Karpas-422 (cell line): ENCODE measurements around the gene NPW. TPM values are rescaled to one million over a fixed set of nuclear protein-coding genes. Genes with fewer than 3 reads are reported as not detected.

Experiments used
- DNase-seq: peaks from one replicate; pipeline ENCODE4 v3.0.0-alpha.2; 2015
- H2AFZ ChIP-seq: fragments of 200-600 bp; sonication (generic); 2 replicates; pipeline ENCODE4 v1.6.1; 2014; ENCODE audit warnings: antibody characterized with exemption, low read length, mixed read lengths
- H3K27ac ChIP-seq: fragments of 200-600 bp; sonication (generic); 2 replicates; pipeline ENCODE4 v1.5.1; 2014; ENCODE audit warnings: mild to moderate bottlenecking, low read length, moderate library complexity
- H3K27me3 ChIP-seq: fragments of 200-600 bp; sonication (generic); 2 replicates; pipeline ENCODE4 v1.6.1; 2014; ENCODE audit warnings: low read length, mixed read lengths
- H3K36me3 ChIP-seq: fragments of 200-600 bp; sonication (generic); 2 replicates; pipeline ENCODE4 v1.6.1; 2014; ENCODE audit warnings: low read length, mixed read lengths; ENCODE audit not compliant: insufficient read depth
- H3K4me1 ChIP-seq: fragments of 200-600 bp; sonication (generic); 2 replicates; pipeline ENCODE4 v1.6.1; 2014; ENCODE audit warnings: mild to moderate bottlenecking, low read length, mixed read lengths
- H3K4me2 ChIP-seq: fragments of 200-600 bp; sonication (generic); 2 replicates; pipeline ENCODE4 v1.6.1; 2014; ENCODE audit warnings: low read length, low read depth, mild to moderate bottlenecking; ENCODE audit not compliant: poor library complexity, severe bottlenecking
- H3K4me3 ChIP-seq: fragments of 200-600 bp; sonication (generic); 2 replicates; pipeline ENCODE4 v1.5.1; 2014; ENCODE audit warnings: mild to moderate bottlenecking, antibody characterized with exemption, low read length, mixed read lengths
- H3K79me2 ChIP-seq: fragments of 200-600 bp; sonication (generic); 2 replicates; pipeline ENCODE4 v1.6.1; 2014; ENCODE audit warnings: mild to moderate bottlenecking, low read length, mixed read lengths
- H3K9ac ChIP-seq: fragments of 200-600 bp; sonication (generic); 2 replicates; pipeline ENCODE4 v1.6.0; 2014; ENCODE audit warnings: low read length
- H3K9me2 ChIP-seq: fragments of 200-600 bp; sonication (generic), shearing (Covaris generic); replicated peaks from 2 replicates; pipeline ENCODE4 v1.6.0; 2014; ENCODE audit warnings: mild to moderate bottlenecking, low read length, moderate library complexity; ENCODE audit not compliant: insufficient read depth
- H3K9me3 ChIP-seq: fragments of 300-700, 200-600 bp; sonication (generic); 2 replicates; pipeline ENCODE4 v1.6.1; 2014; ENCODE audit warnings: low read length, mixed read lengths
- H4K20me1 ChIP-seq: fragments of 200-600 bp; sonication (generic); 2 replicates; pipeline ENCODE4 v1.6.1; 2014; ENCODE audit warnings: mild to moderate bottlenecking, antibody characterized with exemption, low read length, low read depth; ENCODE audit not compliant: insufficient read depth
- total RNA-seq: library from RNA; depleted of rRNA; stranded (reverse); fragments of >200 nt; shearing (Covaris generic); gene quantifications from 2 replicates; pipeline ENCODE4 v1.2.3, GENCODE V29; 2014; ENCODE audit warnings: low replicate concordance

NPW gene
- total RNA-seq, 1 experiment from 2014 or later, result not detected

GRCh38 chr16:2003231-2003826, 16.3 kb upstream of the NPW start:
- peaks cover 63% of the 10 kb centered on the region for H4K20me1 ChIP-seq

GRCh38 chr16:2003827-2004641, 15.6 kb upstream of the NPW start:
- Histone ChIP-seq H3K27ac (no peak overlapping the region), H3K4me1 (peaks cover 46% of the 10 kb centered on the region), H3K36me3 (peaks cover 14% of the 10 kb centered on the region), H3K9ac (no peak overlapping the region), H4K20me1 (peaks cover 70% of the 10 kb centered on the region), H3K4me3 (no peak overlapping the region), H3K27me3 (no peaks in the 10 kb centered on the region), H2AFZ (no peak overlapping the region), H3K79me2 (peaks cover 58% of the 10 kb centered on the region), H3K4me2 (peak overlapping the region; percentile 28), H3K9me3 (no peaks in the 10 kb centered on the region), H3K9me2 (no peaks in the 10 kb centered on the region)
- peak; percentile 96 for DNase-seq

More at GRCh38 chr16:2003231-2003826, 16.3 kb upstream of the NPW start:
- H3K4me1 ChIP-seq, result peaks cover 42% of the 10 kb centered on the region
- no peaks in the 10 kb centered on the region for H3K9me3 ChIP-seq
- H3K4me3 ChIP-seq, result no peak overlapping the region
- H3K79me2 ChIP-seq, result peaks cover 51% of the 10 kb centered on the region
- H2AFZ ChIP-seq, result no peak overlapping the region
- H3K36me3 ChIP-seq, result peaks cover 14% of the 10 kb centered on the region
- H3K27ac ChIP-seq, result no peak overlapping the region
- H3K4me2 ChIP-seq, result no peak overlapping the region
- no peaks in the 10 kb centered on the region for H3K9me2 ChIP-seq
- no peak for DNase-seq
- H3K27me3 ChIP-seq, result no peaks in the 10 kb centered on the region
- H3K9ac ChIP-seq, result no peak overlapping the region

GRCh38 chr16:2004795-2005517, 14.6 kb upstream of the NPW start:
- Histone ChIP-seq H3K79me2 (peaks cover 64% of the 10 kb centered on the region), H2AFZ (no peak overlapping the region), H3K4me1 (peaks cover 46% of the 10 kb centered on the region), H3K4me3 (no peak overlapping the region), H3K27ac (no peak overlapping the region), H3K9me2 (no peaks in the 10 kb centered on the region), H4K20me1 (peaks cover 73% of the 10 kb centered on the region), H3K9ac (0 out of 2 replicates have a peak overlapping the region, but pooled peaks have one; percentile 98), H3K36me3 (peaks cover 14% of the 10 kb centered on the region), H3K27me3 (no peaks in the 10 kb centered on the region), H3K4me2 (peak overlapping the region; percentile 28), H3K9me3 (no peaks in the 10 kb centered on the region)
- DNase-seq, result no peak

- H4K20me1 ChIP-seq, result peaks cover 73% of the 10 kb centered on the region
- H3K9me2 ChIP-seq, result no peaks in the 10 kb centered on the region
- no peak overlapping the region for H3K4me3 ChIP-seq
- no peaks in the 10 kb centered on the region for H3K27me3 ChIP-seq
- peak; percentile 81 for DNase-seq
- no peak overlapping the region for H2AFZ ChIP-seq
- peak overlapping the region; percentile 98 for H3K9ac ChIP-seq
- peaks cover 52% of the 10 kb centered on the region for H3K4me1 ChIP-seq
- no peaks in the 10 kb centered on the region for H3K9me3 ChIP-seq
- H3K36me3 ChIP-seq, result peaks cover 14% of the 10 kb centered on the region
- H3K79me2 ChIP-seq, result peaks cover 71% of the 10 kb centered on the region
- no peak overlapping the region for H3K27ac ChIP-seq
- H3K4me2 ChIP-seq, result peak overlapping the region; percentile 93
These were observed 13.9 kb upstream of the NPW start for GRCh38 chr16:2005646-2006045.

GRCh38 chr16:2006317-2006716, 13.3 kb upstream of the NPW start:
- Histone ChIP-seq H2AFZ (no peak overlapping the region), H3K4me2 (peak overlapping the region; percentile 93), H4K20me1 (peaks cover 73% of the 10 kb centered on the region), H3K27ac (no peak overlapping the region), H3K4me1 (peaks cover 55% of the 10 kb centered on the region), H3K27me3 (no peaks in the 10 kb centered on the region), H3K9ac (peak overlapping the region; percentile 98), H3K79me2 (peaks cover 73% of the 10 kb centered on the region), H3K36me3 (peaks cover 14% of the 10 kb centered on the region), H3K9me3 (no peaks in the 10 kb centered on the region), H3K9me2 (no peaks in the 10 kb centered on the region), H3K4me3 (peak overlapping the region; percentile 9; the same call in 1 of the 2 replicates)
- no peak for DNase-seq

- Histone ChIP-seq H3K36me3 (peaks cover 9% of the 10 kb centered on the region), H3K4me1 (peaks cover 55% of the 10 kb centered on the region), H3K27me3 (no peaks in the 10 kb centered on the region), H3K4me3 (peak overlapping the region; percentile 100; the same call in 1 of the 2 replicates), H3K79me2 (peaks cover 73% of the 10 kb centered on the region), H3K9me2 (no peaks in the 10 kb centered on the region), H4K20me1 (peaks cover 68% of the 10 kb centered on the region), H3K9ac (peak overlapping the region; percentile 98), H3K9me3 (no peaks in the 10 kb centered on the region), H2AFZ (no peak overlapping the region), H3K4me2 (peak overlapping the region; percentile 93), H3K27ac (no peak overlapping the region)
- no peak for DNase-seq
These were observed 12.3 kb upstream of the NPW start for GRCh38 chr16:2007081-2007836.

- Histone ChIP-seq H3K9ac (peak overlapping the region; percentile 98), H3K36me3 (peaks cover 6% of the 10 kb centered on the region), H4K20me1 (peaks cover 60% of the 10 kb centered on the region), H3K4me1 (peaks cover 55% of the 10 kb centered on the region), H3K79me2 (peaks cover 69% of the 10 kb centered on the region), H3K27me3 (no peaks in the 10 kb centered on the region), H3K27ac (peak overlapping the region; percentile 46; the same call in 1 of the 2 replicates), H3K4me2 (peak overlapping the region; percentile 93), H3K4me3 (peak overlapping the region; percentile 100), H3K9me3 (no peaks in the 10 kb centered on the region), H3K9me2 (no peaks in the 10 kb centered on the region), H2AFZ (no peak overlapping the region)
- no peak for DNase-seq
These were observed 11.5 kb upstream of the NPW start for GRCh38 chr16:2008009-2008526.
